GM11168 (cell line): ENCODE results near the gene DDR2.
"Not testable (repeated sequence)": the region's sequence is repeated elsewhere in the genome, so short reads cannot be mapped to it uniquely, and the experiment has no call there.

ENCODE experiments used
- in situ Hi-C: fragments of 300-500 bp; cut with MboI; formaldehyde crosslinking; loops from one replicate; pipeline ENCODE4 v1.12.0; 2022; ENCODE audit warnings: low sequenced_read_pairs; ENCODE audit not compliant: unreplicated experiment

Gene DDR2

GRCh38 chr1:162741574-162741973 lies 109.3 kb downstream of the DDR2 start:
- in situ Hi-C loops = no loop called here

DNA sequence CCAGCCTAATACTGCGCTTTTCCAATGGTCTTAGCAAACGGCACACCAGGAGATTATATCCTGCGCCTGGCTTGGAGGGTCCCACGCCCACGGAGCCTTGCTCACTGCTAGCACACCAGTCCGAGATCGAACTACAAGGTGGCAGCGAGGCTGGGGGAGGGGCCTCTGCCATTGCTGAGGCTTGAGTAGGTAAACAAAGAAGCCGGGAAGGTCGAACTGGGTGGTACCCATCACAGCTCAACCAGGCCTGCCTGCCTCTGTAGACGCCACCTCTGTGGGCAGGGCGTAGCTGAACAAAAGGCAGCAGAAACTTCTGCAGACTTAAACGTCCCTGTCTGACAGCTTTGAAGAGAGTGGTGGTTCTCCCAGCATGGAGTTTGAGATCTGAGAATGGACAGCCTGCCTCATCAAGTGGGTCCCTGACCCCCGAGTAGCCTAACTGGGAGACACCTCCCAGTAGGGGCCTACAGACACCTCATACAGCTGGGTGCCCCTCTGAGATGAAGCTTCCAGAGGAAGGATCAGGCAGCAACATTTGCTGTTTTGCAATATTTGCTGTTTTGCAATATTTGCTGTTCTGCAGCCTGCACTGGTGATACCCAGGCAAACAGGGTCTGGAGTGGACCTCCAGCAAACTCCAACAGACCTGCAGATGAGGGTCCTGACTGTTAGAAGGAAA lies 114.1 kb downstream of the DDR2 start:
- in situ Hi-C loops = not testable (repeated sequence)

DNA sequence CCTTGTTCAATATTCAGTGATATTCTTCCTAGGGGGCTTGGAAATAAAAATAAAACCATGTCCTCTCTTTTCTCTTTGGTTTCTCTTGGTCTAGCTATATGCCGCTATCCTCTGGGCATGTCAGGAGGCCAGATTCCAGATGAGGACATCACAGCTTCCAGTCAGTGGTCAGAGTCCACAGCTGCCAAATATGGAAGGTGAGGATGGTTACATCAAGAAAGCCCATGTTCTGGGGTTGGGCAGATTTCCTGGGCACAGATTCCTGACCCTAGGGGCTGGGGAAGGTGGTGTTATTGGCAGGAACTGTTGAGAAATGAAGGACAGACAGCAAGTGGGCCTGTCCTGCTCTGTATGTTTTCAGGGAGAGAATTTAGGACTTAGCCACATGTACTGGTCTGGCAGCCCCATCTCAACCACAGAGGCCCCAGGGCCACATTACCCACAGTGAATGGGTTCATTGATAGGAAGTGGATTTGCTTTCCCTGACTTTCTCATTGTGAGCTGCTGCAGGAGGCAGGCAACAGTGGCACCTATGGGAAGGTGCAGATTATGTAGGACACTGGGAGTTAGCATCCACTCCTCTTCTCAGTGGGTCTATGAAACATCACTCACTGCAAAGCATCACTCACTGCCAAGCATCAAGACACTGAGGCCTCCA lies 120.9 kb downstream of the DDR2 start:
- in situ Hi-C loops = no loop called here

DNA sequence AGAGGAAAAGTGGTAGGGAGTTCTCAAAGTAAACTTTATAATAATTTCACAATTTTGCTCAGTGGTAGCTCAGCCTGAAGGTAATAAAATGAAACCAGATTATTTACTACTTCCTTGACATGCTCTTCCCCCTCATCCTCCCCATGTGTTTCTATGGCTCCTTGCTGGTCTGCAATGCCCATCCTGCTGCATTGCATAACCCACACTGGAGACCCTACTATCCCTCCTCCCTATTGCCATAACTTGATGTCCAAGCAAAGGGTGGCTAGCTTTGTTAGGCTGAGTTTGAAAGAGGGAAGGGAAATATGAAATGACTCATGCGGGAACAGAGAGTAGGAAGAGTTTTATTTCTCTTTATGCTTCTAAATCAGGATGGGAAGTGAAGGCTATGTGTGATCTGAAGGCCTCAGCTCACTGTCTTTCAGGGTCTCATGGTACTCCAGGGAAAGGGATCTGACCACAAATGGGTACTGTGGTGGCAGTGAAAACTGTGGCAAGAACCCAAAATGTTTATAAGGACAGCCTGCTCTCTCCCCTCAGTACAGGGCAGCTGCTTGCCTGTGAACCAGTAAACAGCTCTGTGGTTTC lies 121.8 kb downstream of the DDR2 start:
- in situ Hi-C loops = no loop called here

DNA sequence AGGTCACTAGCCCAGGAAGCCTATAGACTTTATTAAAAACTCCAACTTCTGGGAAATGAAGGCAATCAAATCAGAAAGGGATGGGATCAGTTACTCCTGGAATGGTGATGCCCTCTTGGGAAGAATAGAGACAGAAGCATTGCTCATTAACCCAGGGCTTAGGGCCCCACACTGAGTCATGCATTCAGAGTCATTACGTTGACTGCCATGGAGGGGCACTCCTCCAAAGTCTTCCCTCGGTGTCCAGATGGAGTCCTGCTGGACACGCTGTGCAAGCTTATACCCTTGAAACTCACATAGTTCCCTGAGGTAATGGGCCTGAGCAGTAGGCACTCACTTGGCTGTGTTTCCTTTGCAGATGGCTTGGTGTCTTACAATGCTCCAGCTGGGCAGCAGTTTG lies 123.0 kb downstream of the DDR2 start:
- in situ Hi-C loops = no loop called here

DNA sequence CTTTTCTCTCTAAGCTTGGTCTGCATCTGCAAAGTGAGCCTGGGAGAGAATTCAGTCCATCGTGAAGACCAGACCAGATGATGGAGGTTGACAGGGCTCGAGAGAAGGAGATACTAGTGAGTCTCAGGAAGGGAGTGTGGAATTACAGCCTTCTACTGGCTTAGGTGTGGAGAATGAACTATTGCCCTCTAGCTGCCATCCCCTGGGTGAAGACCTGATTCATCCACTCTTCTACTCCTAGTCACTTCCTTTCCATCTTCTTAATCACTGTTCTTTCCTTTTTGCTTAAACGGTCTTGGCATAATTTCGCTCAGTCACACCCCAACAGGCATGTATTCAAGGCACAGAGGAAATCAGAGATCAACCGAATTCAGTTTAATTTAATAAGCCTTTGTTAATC lies 124.3 kb downstream of the DDR2 start:
- in situ Hi-C loops = no loop called here

DNA sequence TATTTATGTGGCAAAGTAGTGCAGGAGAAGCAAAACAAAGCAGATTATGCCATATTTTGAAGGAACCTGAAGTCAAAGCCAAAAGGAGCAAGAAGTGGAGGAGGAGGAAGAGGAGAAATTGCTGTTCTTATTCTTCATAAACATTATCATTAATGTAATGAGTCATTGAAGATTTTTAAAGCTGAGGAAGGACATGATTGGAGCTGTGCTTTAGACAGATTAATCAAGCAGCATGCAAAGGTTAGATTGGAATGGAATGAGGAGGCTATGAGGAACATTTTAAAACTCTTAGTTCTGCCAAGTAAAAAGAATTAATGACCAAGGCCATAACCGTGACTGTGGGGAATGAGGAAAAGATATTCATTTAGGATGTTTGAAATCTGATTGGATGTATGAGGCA lies 125.2 kb downstream of the DDR2 start:
- in situ Hi-C loops = no loop called here

GRCh38 chr1:162765788-162766187 lies 133.5 kb downstream of the DDR2 start:
- in situ Hi-C loops = no loop called here

DNA sequence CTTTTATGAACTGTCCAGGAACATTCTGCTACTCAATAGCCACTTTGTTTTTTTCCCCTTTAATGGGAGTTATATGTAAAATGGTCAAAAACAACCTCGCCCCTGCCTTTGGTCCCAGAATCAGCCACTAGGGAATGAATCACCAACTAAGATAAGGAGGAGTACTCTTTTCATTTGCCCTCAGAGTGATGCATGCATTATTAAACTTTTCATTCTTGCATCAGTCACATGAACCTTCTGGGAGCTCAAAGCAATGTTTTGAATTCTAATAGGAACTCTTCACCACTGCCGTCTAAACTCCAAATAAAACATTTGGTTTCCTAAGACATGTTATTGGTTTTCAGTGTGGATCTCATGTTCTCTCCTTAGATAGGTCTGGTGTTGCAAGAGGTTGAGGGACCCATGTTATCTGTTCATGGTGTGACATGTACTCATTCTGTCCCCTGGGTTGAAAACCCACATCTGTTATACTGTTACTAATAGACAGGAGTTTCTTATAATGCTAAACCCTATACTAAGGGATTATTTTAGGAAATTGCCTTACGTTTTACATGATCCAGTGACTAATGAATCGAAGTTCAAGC lies 140.4 kb downstream of the DDR2 start:
- in situ Hi-C loops = no loop called here

DNA sequence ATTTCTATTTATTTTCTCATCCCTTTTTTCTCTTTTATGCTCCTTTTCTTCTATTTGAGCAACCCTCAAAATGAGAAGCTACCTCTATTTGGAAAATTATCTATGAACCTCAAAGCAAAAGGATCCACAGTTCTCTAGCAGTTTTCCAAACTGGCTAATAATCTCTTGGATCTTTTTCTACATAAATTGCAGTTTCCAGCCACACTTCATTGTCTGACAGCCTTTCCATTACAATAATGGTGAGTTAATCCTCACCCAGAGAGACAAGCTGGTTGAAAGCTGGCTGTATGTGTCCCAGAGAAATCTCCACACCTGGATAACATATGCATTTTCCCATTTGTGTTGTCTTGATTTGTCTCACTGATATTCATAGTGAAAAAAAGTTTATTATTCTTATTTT lies 141.7 kb downstream of the DDR2 start:
- in situ Hi-C loops = no loop called here

DNA sequence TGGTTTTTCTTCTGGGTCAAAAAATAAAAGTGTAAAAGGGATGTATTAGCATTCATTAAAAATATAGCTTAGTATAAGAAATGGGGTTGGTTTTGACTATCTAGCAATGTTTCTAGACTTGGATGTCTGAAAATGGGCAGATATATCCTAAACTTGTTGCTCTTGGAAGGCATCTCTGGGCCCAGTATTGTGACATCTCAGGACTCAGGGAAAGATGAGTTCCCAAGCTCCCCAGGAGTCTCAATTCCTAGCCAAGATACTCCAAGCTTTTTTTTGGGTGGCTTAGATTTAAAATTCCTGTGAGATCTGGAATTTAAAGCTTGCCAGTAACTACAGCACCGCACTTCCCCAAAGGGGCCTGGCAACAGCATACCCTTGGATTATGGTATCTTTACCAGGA lies 146.8 kb downstream of the DDR2 start:
- in situ Hi-C loops = loop anchor here (25.0 kb wide), 1 partner anchor 142 kb away; the partner anchor contains the start of gene DDR2

DNA sequence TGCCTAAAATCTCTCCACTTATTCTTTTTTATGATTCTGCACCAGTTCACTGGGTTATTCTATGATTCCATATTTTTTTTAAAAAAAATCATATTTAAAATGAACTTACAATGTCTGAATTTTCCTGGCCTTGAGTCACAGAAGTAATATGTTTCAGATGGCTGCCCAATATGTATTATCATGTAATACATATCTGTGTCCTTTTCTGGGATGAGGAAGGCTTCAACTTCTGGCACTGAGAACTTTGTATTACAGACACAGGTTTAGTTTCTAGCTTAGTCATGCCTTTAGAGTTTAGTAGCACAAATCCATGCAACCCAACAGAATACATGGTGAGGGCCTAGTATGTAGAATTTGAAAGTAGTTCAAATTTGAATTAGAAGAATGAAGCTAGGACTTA lies 150.4 kb downstream of the DDR2 start:
- in situ Hi-C loops = loop anchor here (25.0 kb wide), 1 partner anchor 145 kb away; the partner anchor contains the start of gene DDR2

DNA sequence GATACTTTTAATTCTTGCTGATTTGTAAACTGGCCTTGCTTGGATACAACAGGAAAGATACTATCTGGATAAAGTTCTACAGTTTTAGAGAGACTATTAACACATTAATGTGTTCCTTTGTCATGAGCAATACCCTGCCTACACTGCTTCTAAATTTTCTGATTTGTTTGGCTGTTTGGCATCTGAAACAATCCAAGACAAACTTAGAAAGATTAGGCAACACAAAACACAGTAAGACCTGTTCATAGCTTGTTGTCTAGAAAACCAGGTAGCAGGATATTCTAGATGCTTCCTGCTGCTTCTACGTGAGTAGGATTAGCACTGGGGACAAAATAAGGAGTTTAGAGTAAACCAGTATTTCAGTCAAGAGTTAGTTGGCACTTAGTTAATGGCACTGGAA lies 152.7 kb downstream of the DDR2 start:
- in situ Hi-C loops = loop anchor here (25.0 kb wide), 1 partner anchor 148 kb away; the partner anchor contains the start of gene DDR2

DNA sequence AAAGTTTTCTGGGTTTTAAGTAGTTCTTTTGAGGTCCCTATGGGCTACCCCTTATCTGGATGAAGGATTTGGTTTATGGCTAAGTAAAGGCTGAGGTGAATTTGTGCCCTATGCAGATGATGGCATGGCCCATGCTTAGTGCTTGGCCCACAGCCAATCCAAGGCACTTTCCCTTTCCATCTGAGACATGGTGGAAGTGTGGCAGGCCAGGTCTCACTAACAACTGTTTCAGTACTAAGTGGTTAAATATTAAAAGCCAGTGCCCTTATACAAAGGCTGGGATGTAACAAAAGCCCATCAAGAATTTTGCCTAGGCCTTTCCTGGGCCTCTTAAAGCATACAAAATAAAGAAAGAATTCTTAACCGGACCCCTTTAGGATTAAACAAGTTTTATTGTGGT lies 156.5 kb downstream of the DDR2 start:
- in situ Hi-C loops = loop anchor here (25.0 kb wide), 1 partner anchor 151 kb away; the partner anchor contains the start of gene DDR2

- in situ Hi-C loops = loop anchor here (25.0 kb wide), 1 partner anchor 153 kb away; the partner anchor contains the start of gene DDR2
Observed at GRCh38 chr1:162790303-162790984, 158.2 kb downstream of the DDR2 start, which contains the start of gene HSD17B7. TSS of gene HSD17B7 (plus strand) at chr1:162790702. CDS start at chr1:162790801, 99 bp downstream.

DNA sequence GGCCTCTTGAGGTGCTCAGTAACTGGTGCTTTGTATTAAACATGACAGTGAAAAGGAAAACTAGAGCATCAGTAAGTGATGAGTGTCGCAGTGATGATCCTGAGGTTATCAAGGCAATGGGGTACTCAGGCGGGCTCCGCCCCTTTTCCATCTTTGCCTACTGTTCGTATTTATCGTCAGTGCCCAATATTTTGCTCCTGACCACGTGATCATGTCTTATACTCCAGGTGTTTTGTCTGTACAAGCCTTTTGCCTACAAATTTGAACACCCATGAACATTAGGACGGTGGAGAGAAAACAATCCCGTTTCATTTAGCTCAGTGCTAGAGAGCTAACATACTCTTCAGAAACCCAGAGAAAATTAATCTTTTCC lies 158.7 kb downstream of the DDR2 start:
- in situ Hi-C loops = loop anchor here (25.0 kb wide), 1 partner anchor 154 kb away; the partner anchor contains the start of gene DDR2

GRCh38 chr1:162794284-162794683 lies 162.0 kb downstream of the DDR2 start:
- in situ Hi-C loops = loop anchor here (25.0 kb wide), 1 partner anchor 157 kb away; the partner anchor contains the start of gene DDR2

GRCh38 chr1:162796617-162797279 lies 164.5 kb downstream of the DDR2 start:
- in situ Hi-C loops = loop anchor here (25.0 kb wide), 1 partner anchor 159 kb away; the partner anchor contains the start of gene DDR2

- in situ Hi-C loops = loop anchor here (25.0 kb wide), 1 partner anchor 163 kb away; the partner anchor contains the start of gene DDR2
Observed at GRCh38 chr1:162799995-162800830, 167.9 kb downstream of the DDR2 start.
